ENCODE results near the gene FAM217B. TPM values are rescaled to one million over a fixed set of nuclear protein-coding genes. Genes with fewer than 3 reads are reported as not detected.

Gene FAM217B, protein sequence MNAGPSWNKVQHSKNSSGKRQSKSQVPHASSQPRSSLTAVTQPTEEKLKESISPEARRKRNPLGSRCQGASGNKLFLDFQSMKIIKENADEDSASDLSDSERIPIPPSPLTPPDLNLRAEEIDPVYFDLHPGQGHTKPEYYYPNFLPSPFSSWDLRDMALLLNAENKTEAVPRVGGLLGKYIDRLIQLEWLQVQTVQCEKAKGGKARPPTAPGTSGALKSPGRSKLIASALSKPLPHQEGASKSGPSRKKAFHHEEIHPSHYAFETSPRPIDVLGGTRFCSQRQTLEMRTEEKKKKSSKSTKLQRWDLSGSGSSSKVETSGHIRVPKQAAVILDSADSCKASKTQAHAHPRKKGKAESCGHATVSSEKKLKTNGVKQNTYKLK
- polyA plus RNA-seq (2013, experiment 1 of 2) = 14.5 TPM
- 17.6 TPM for polyA plus RNA-seq (2013, experiment 2 of 2)

DNA sequence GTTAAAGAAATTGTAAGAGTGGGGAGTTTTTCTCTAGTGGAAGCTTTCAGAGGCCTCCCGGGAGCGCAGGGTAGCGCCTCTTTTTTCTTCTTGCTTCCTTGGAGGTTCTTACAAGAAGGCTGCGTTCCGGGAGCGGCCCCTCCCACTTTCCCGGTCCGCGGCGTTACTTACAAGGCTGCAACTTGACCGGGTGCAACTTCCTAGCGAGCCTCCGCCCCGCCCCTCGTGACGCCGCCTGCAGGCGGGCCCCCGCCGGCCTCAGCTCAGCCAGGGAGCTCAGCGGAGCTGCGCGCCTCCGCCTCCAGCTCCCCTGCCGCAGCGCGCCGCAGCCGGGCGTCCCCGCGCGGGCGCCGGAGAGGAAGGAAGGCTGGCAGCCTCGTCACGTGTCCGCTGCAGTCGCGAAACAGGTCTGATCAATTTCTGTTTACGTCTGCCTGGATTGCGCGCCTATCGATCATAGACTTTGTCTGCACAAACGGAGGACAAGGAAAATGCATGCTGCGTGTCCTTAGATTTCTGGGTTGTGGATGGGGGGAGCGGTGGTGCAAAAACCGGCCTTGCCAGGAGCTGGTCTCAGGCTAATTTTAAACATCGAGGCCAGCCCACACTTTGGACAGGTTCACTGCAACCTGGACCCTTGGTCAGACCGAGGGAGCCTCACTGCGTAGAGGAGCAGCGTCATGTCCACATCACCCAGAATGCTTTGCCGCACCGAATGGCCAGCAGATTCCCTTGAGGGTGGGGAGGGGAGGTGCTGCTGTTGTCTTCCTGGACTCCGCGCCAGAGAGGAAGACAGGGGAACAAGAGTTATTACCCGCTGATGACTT lies at the start of gene FAM217B, which contains the start of gene PPP1R3D:
TSS of gene FAM217B (plus strand) at position 261 of the 827 bp plus-strand sequence. CDS start 3,555 bp downstream, outside the sequence.
TSS of gene PPP1R3D (minus strand) at position 177 of the 827 bp plus-strand sequence. CDS start 374 bp downstream, outside the sequence.
- H3K4me3 ChIP-seq (ENCODE audit: low read length) = peak within 1 kb of the TSS; percentile 79
- H3K27me3 ChIP-seq (ENCODE audit: insufficient read depth, low read length) = peaks cover 43% of the 10 kb centered on the region
- H3K36me3 ChIP-seq (ENCODE audit: insufficient read depth, low read length) = peaks cover 33% of the 10 kb centered on the region
- peak within 1 kb of the TSS; percentile 86 for H3K9ac ChIP-seq (ENCODE audit: low read depth, low read length)
- WGBS = under 1% methylated on average over 57 of the region's 57 CpGs
- peaks cover 6% of the 10 kb centered on the region; the same call in 1 of the 2 replicates for H3K9me3 ChIP-seq (ENCODE audit: insufficient read depth, low read depth, low read length)
- peak within 1 kb of the TSS; percentile 83 for H3K27ac ChIP-seq (ENCODE audit: low read depth, low read length)
- peaks cover 14% of the 10 kb centered on the region for H3K4me1 ChIP-seq (ENCODE audit: insufficient read depth, low read length)

DNA sequence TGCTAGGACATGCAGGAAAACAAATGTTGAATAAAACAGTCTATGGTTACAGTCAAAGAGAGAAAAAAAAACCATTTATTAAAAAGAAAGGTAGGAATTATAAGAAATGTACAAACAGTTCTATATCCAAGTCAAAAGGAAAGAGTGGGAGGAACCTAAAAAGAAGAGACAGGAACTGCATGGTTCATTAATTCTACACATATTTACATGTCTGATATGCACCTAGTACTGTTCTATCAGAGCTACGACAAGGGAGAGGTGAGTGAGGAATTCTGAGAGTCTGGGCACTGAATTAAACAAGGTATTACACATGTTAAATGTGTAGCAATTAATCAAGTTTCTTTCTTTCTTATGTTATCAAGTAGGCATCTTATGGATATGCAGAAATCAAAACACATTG lies 48.6 kb upstream of the FAM217B start:
- Histone ChIP-seq H3K9me3 (ENCODE audit: insufficient read depth, low read depth, low read length) (no peaks in the 10 kb centered on the region), H3K4me3 (ENCODE audit: low read length) (no peak overlapping the region), H3K9ac (ENCODE audit: low read depth, low read length) (no peak overlapping the region), H3K27ac (ENCODE audit: low read depth, low read length) (no peak overlapping the region), H3K27me3 (ENCODE audit: insufficient read depth, low read length) (peaks cover 14% of the 10 kb centered on the region; the same call in 1 of the 2 replicates), H3K4me1 (ENCODE audit: insufficient read depth, low read length) (no peaks in the 10 kb centered on the region), H3K36me3 (ENCODE audit: insufficient read depth, low read length) (no peaks in the 10 kb centered on the region)
- 83% methylated on average over 1 of the region's 1 CpG for WGBS

DNA sequence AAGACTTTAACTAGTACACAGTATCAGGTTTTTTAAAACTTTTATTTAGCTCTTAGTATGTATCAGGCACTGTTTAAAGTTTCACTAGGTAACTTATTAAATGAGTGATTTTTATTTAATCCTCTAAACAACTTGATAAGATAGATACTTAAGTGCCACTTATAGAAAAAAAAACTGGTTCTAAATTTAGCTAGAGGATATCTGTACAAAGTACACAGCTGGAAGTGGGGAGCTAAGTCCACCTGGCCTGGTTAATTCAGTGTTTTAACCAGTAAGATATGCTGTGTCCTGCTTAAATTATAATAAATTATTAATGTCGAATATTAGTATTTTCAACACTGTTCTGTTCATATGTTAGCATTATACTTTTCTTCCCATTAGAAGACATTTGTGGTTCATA lies 44.3 kb upstream of the FAM217B start:
- Histone ChIP-seq H3K9me3 (ENCODE audit: insufficient read depth, low read depth, low read length) (no peaks in the 10 kb centered on the region), H3K9ac (ENCODE audit: low read depth, low read length) (no peak overlapping the region), H3K27me3 (ENCODE audit: insufficient read depth, low read length) (peaks cover 20% of the 10 kb centered on the region; the same call in 1 of the 2 replicates), H3K27ac (ENCODE audit: low read depth, low read length) (no peak overlapping the region), H3K36me3 (ENCODE audit: insufficient read depth, low read length) (no peaks in the 10 kb centered on the region), H3K4me1 (ENCODE audit: insufficient read depth, low read length) (no peaks in the 10 kb centered on the region), H3K4me3 (ENCODE audit: low read length) (no peak overlapping the region)
- WGBS = no CpG with 5 or more reads among the region's 1 CpG

DNA sequence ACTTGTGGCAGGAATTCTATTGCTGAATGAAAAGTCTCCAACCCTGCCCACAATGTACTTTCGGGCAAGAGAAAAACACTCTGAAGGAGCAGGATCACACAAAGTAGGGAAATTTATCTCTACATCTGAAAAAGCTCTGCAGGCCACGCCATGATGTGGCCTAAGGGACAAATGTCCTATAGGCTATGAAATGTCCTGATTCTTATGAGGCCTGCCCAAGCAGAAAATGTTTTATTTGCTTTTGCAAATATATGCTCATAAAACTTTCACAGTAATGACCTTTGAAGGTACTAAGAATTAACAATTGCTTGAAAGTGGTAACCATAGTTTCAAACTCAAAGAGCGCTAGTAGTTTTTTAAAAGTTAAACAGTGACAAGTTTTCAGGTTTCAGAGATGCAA lies 37.7 kb upstream of the FAM217B start:
- 96% methylated on average over 3 of the region's 3 CpGs for WGBS
- peaks cover 6% of the 10 kb centered on the region; the same call in 1 of the 2 replicates for H3K27me3 ChIP-seq (ENCODE audit: insufficient read depth, low read length)

DNA sequence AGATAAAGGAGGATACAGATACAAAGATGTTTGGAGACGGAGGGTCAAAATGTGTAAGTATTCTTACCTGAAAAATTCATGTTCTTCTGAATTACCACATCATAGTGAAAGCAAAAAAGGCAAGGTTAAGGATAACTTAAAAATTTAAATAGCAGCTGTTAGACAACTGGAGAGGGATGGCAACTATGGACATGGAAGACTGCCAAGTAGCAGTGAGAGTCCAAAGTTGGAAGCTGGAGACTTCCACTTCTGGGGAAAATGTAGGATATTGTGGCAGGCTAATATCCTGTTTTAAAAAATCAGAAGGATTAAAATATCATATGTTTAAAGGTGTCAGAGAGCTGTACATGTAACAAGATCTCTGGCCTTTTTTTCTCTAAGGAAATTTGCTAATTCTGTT lies 36.6 kb upstream of the FAM217B start:
- no peaks in the 10 kb centered on the region for H3K36me3 ChIP-seq (ENCODE audit: insufficient read depth, low read length)
- H3K4me3 ChIP-seq (ENCODE audit: low read length) = no peak overlapping the region
- H3K27ac ChIP-seq (ENCODE audit: low read depth, low read length) = no peak overlapping the region
- H3K9me3 ChIP-seq (ENCODE audit: insufficient read depth, low read depth, low read length) = no peaks in the 10 kb centered on the region
- no peaks in the 10 kb centered on the region for H3K4me1 ChIP-seq (ENCODE audit: insufficient read depth, low read length)
- no peak overlapping the region for H3K9ac ChIP-seq (ENCODE audit: low read depth, low read length)
- no CpG with 5 or more reads among the region's 1 CpG for WGBS
- peaks cover 6% of the 10 kb centered on the region; the same call in 1 of the 2 replicates for H3K27me3 ChIP-seq (ENCODE audit: insufficient read depth, low read length)

More for the DNA sequence above, 37.7 kb upstream of the FAM217B start:
- Histone ChIP-seq H3K4me1 (ENCODE audit: insufficient read depth, low read length) (no peaks in the 10 kb centered on the region), H3K9me3 (ENCODE audit: insufficient read depth, low read depth, low read length) (no peaks in the 10 kb centered on the region), H3K4me3 (ENCODE audit: low read length) (no peak overlapping the region), H3K9ac (ENCODE audit: low read depth, low read length) (no peak overlapping the region), H3K27ac (ENCODE audit: low read depth, low read length) (no peak overlapping the region), H3K36me3 (ENCODE audit: insufficient read depth, low read length) (no peaks in the 10 kb centered on the region)

DNA sequence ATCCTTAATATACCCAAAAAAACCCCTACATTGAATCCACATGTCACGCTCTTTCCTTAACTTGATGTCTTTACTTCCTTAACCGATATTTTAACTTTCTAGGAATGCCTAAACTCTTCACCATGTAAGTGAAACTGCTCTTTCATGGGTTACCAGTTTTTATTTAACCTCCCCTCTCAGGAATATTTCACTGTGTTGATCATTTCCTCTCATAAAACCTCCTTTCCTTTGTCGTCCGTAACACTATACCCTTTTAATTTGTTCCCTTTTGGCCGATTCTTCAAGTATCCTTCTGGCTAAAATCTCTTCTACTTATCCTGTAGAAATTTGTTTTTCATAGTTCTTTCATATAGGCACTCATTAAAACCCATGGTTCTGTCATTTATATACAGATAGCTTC lies 31.3 kb upstream of the FAM217B start:
- H3K9me3 ChIP-seq (ENCODE audit: insufficient read depth, low read depth, low read length) = no peaks in the 10 kb centered on the region
- no peak overlapping the region for H3K27ac ChIP-seq (ENCODE audit: low read depth, low read length)
- no peaks in the 10 kb centered on the region for H3K36me3 ChIP-seq (ENCODE audit: insufficient read depth, low read length)
- 88% methylated on average over 5 of the region's 5 CpGs for WGBS
- no peak overlapping the region for H3K9ac ChIP-seq (ENCODE audit: low read depth, low read length)
- no peaks in the 10 kb centered on the region for H3K27me3 ChIP-seq (ENCODE audit: insufficient read depth, low read length)
- no peaks in the 10 kb centered on the region for H3K4me1 ChIP-seq (ENCODE audit: insufficient read depth, low read length)
- no peak overlapping the region for H3K4me3 ChIP-seq (ENCODE audit: low read length)

DNA sequence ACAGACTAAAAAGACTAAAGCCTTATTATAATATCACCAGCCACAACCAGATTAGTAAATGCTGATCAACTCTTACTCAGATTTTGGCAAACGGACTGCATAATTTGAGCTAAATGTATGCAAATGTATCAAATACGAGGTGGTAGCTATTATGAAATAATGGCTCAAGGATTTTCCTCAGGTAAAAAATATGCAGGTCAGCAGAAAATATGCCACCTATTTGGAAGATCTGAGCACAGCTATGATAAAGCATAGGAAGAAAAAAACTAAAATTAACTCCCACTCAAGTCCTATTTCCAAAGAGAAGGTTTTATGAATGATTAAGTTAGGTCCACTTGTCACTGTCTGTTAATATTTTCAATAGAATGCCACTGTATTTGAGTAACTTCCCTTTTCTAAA lies 29.1 kb upstream of the FAM217B start:
- H3K36me3 ChIP-seq (ENCODE audit: insufficient read depth, low read length) = no peaks in the 10 kb centered on the region

DNA sequence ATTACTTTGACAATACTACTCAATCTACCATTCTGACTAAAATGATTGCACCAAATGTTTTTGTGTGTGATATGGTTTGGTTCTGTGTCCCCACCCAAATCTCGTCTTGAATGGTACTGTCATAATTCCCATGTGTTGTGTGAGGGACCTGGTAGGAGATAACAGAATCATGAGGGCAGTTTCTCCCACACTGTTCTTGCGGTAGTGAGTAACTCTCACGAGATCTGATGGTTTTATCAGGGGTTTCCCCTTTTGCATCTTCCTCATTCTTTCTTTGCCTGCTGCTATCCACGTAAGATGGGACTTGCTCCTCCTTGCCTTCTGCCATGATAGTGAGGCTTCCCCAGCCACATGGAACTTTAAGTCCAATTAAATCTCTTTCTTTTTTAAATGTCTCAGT lies 27.6 kb upstream of the FAM217B start:
- no peak overlapping the region for H3K4me3 ChIP-seq (ENCODE audit: low read length)
- H3K9me3 ChIP-seq (ENCODE audit: insufficient read depth, low read depth, low read length) = no peaks in the 10 kb centered on the region
- H3K4me1 ChIP-seq (ENCODE audit: insufficient read depth, low read length) = no peaks in the 10 kb centered on the region
- WGBS = 69% methylated on average over 4 of the region's 4 CpGs
- H3K27me3 ChIP-seq (ENCODE audit: insufficient read depth, low read length) = no peaks in the 10 kb centered on the region
- no peaks in the 10 kb centered on the region for H3K36me3 ChIP-seq (ENCODE audit: insufficient read depth, low read length)
- H3K9ac ChIP-seq (ENCODE audit: low read depth, low read length) = no peak overlapping the region
- H3K27ac ChIP-seq (ENCODE audit: low read depth, low read length) = no peak overlapping the region

More for the DNA sequence above, 29.1 kb upstream of the FAM217B start:
- 89% methylated on average over 2 of the region's 2 CpGs for WGBS
- Histone ChIP-seq H3K27me3 (ENCODE audit: insufficient read depth, low read length) (no peaks in the 10 kb centered on the region), H3K27ac (ENCODE audit: low read depth, low read length) (no peak overlapping the region), H3K9me3 (ENCODE audit: insufficient read depth, low read depth, low read length) (no peaks in the 10 kb centered on the region), H3K4me3 (ENCODE audit: low read length) (no peak overlapping the region), H3K9ac (ENCODE audit: low read depth, low read length) (no peak overlapping the region), H3K4me1 (ENCODE audit: insufficient read depth, low read length) (no peaks in the 10 kb centered on the region)

DNA sequence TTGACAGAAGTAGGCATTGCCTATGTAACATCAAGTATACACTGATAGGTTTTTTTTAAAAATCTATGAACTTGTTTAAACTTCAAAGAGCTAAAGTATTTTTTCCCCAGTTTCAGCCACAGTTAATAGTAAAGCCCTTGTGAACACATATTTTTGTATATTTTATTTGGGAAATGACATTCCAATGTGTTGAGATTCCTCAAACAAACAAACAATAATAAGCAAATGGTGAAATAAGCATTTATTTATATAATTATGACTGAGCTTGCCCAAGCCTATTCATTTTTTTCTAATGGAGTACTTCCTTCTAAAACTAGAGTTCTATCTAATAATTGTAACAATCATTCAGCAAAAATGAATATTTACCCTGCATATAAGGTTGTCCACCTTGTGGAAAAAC lies 19.2 kb upstream of the FAM217B start:
- no peak overlapping the region for H3K27ac ChIP-seq (ENCODE audit: low read depth, low read length)
- no peak overlapping the region for H3K4me3 ChIP-seq (ENCODE audit: low read length)
- H3K36me3 ChIP-seq (ENCODE audit: insufficient read depth, low read length) = no peaks in the 10 kb centered on the region
- no peaks in the 10 kb centered on the region for H3K9me3 ChIP-seq (ENCODE audit: insufficient read depth, low read depth, low read length)
- H3K9ac ChIP-seq (ENCODE audit: low read depth, low read length) = no peak overlapping the region
- no peaks in the 10 kb centered on the region for H3K27me3 ChIP-seq (ENCODE audit: insufficient read depth, low read length)
- no peaks in the 10 kb centered on the region for H3K4me1 ChIP-seq (ENCODE audit: insufficient read depth, low read length)

DNA sequence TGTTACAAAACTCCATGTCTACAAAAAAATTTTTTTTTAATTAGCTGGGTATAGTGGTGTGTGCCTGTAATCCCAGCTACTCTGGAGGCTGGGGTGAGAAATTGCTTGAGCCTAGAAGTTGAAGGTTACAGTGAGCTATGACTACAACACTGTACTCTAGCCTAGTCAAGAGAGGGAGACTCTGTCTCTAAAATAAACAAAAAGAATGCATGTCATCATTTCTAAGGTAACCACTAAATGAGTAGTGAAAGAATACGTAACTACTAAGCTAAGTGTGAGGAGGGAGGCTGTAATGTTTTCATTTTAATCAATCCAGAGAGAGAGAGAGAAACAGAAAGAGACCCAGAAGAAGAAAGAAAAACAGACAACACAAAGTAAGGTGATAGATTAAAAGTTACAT lies 16.7 kb upstream of the FAM217B start:
- H3K27me3 ChIP-seq (ENCODE audit: insufficient read depth, low read length) = no peaks in the 10 kb centered on the region; the same call in 1 of the 2 replicates
- H3K4me3 ChIP-seq (ENCODE audit: low read length) = no peak overlapping the region
- no peaks in the 10 kb centered on the region for H3K9me3 ChIP-seq (ENCODE audit: insufficient read depth, low read depth, low read length)
- no peaks in the 10 kb centered on the region for H3K36me3 ChIP-seq (ENCODE audit: insufficient read depth, low read length)
- peaks cover 2% of the 10 kb centered on the region; the same call in 1 of the 2 replicates for H3K4me1 ChIP-seq (ENCODE audit: insufficient read depth, low read length)
- H3K9ac ChIP-seq (ENCODE audit: low read depth, low read length) = no peak overlapping the region
- no peak overlapping the region for H3K27ac ChIP-seq (ENCODE audit: low read depth, low read length)
- 100% methylated on average over 1 of the region's 1 CpG for WGBS

DNA sequence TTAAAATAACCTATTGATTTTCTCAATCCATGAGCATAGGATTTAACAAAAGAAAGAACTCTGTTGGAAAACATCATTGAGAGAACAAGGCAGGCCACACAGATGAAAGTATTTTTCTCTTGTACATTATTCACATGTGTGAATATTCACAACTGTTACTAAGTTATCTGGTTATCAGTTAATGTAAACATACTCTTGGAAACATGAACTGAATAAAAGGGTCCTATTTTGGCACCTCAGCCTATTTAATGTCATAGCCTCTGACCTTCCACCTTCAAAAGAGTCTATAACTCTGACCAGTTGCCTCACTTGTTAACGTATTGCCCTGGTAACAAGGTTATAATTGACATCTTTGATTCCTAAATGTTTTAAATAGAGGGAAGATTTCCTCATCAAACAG lies 14.8 kb upstream of the FAM217B start:
- WGBS = no CpG with 5 or more reads among the region's 1 CpG
- H3K9ac ChIP-seq (ENCODE audit: low read depth, low read length) = no peak overlapping the region
- no peaks in the 10 kb centered on the region; the same call in 1 of the 2 replicates for H3K27me3 ChIP-seq (ENCODE audit: insufficient read depth, low read length)
- H3K9me3 ChIP-seq (ENCODE audit: insufficient read depth, low read depth, low read length) = no peaks in the 10 kb centered on the region
- H3K4me3 ChIP-seq (ENCODE audit: low read length) = no peak overlapping the region
- peaks cover 2% of the 10 kb centered on the region; the same call in 1 of the 2 replicates for H3K4me1 ChIP-seq (ENCODE audit: insufficient read depth, low read length)
- H3K36me3 ChIP-seq (ENCODE audit: insufficient read depth, low read length) = no peaks in the 10 kb centered on the region
- H3K27ac ChIP-seq (ENCODE audit: low read depth, low read length) = no peak overlapping the region
